Activated T-cell treated with anti-CD3 and anti-CD28 coated beads, Interleukin-2, amount 50 U/mL, for 24 hours (primary cell): ENCODE results near the gene KHDRBS2.
"Not testable (repeated sequence)": the region's sequence is repeated elsewhere in the genome, so short reads cannot be mapped to it uniquely, and the experiment has no call there.

Experiments
- DNase-seq: peaks from one replicate; pipeline ENCODE4 v3.0.0-alpha.2; 2020
- H3K27ac Mint-ChIP-seq: 2 replicates; pipeline ENCODE4 v1.8.0; 2020; ENCODE audit warnings: mild to moderate bottlenecking, mixed read lengths
- H3K27me3 Mint-ChIP-seq: 2 replicates; pipeline ENCODE4 v1.8.0; 2020; ENCODE audit warnings: mixed read lengths
- H3K36me3 Mint-ChIP-seq: 2 replicates; pipeline ENCODE4 v1.8.0; 2020; ENCODE audit warnings: low read depth, mixed read lengths
- H3K4me1 Mint-ChIP-seq: 2 replicates; pipeline ENCODE4 v1.8.0; 2020; ENCODE audit warnings: low read depth, mixed read lengths
- H3K4me3 Mint-ChIP-seq: 2 replicates; pipeline ENCODE4 v1.8.0; 2020; ENCODE audit warnings: mild to moderate bottlenecking, moderate library complexity, mixed read lengths
- H3K9me3 Mint-ChIP-seq: 2 replicates; pipeline ENCODE4 v1.8.0; 2020; ENCODE audit warnings: mixed read lengths

KHDRBS2 gene

GRCh38 chr6:61809004-61809595, 476.9 kb downstream of the KHDRBS2 start:
- H3K27me3 Mint-ChIP-seq, result no peaks in the 10 kb centered on the region
- no peaks in the 10 kb centered on the region for H3K4me1 Mint-ChIP-seq
- H3K4me3 Mint-ChIP-seq, result no peak overlapping the region
- peaks cover 22% of the 10 kb centered on the region for H3K9me3 Mint-ChIP-seq
- no peak overlapping the region for H3K27ac Mint-ChIP-seq
- DNase-seq, result no peak
- H3K36me3 Mint-ChIP-seq, result no peaks in the 10 kb centered on the region

- DNase-seq, result no peak
- Mint-ChIP-seq H3K4me1 (no peaks in the 10 kb centered on the region), H3K9me3 (peaks cover 3% of the 10 kb centered on the region), H3K27me3 (no peaks in the 10 kb centered on the region), H3K4me3 (no peak overlapping the region), H3K27ac (no peak overlapping the region), H3K36me3 (no peaks in the 10 kb centered on the region)
Measured at GRCh38 chr6:61787998-61788397, 498.0 kb downstream of the KHDRBS2 start.

- DNase-seq, H3K27ac Mint-ChIP-seq, H3K4me1 Mint-ChIP-seq, H3K27me3 Mint-ChIP-seq, H3K4me3 Mint-ChIP-seq, H3K36me3 Mint-ChIP-seq, H3K9me3 Mint-ChIP-seq: not testable (repeated sequence)
Measured at GRCh38 chr6:61769446-61769845, 516.6 kb downstream of the KHDRBS2 start.

GRCh38 chr6:61755739-61756138, 530.3 kb downstream of the KHDRBS2 start:
- DNase-seq, result no peak
- Mint-ChIP-seq H3K4me3 (no peak overlapping the region), H3K4me1 (no peaks in the 10 kb centered on the region), H3K36me3 (no peaks in the 10 kb centered on the region), H3K27me3 (no peaks in the 10 kb centered on the region), H3K9me3 (peaks cover 22% of the 10 kb centered on the region), H3K27ac (no peak overlapping the region)

- H3K36me3 Mint-ChIP-seq, result no peaks in the 10 kb centered on the region
- H3K27me3 Mint-ChIP-seq, result no peaks in the 10 kb centered on the region
- peaks cover 18% of the 10 kb centered on the region for H3K9me3 Mint-ChIP-seq
- H3K4me1 Mint-ChIP-seq, result no peaks in the 10 kb centered on the region
- no peak overlapping the region for H3K4me3 Mint-ChIP-seq
- no peak for DNase-seq
- no peak overlapping the region for H3K27ac Mint-ChIP-seq
Measured at GRCh38 chr6:61751986-61752385, 534.0 kb downstream of the KHDRBS2 start.

GRCh38 chr6:61745994-61746393, 540.0 kb downstream of the KHDRBS2 start:
- Mint-ChIP-seq H3K9me3 (peaks cover 14% of the 10 kb centered on the region), H3K4me1 (no peaks in the 10 kb centered on the region), H3K27ac (no peak overlapping the region), H3K27me3 (no peaks in the 10 kb centered on the region), H3K36me3 (no peaks in the 10 kb centered on the region), H3K4me3 (no peak overlapping the region)
- no peak for DNase-seq

GRCh38 chr6:61711849-61712248, 574.2 kb downstream of the KHDRBS2 start:
- Mint-ChIP-seq H3K4me3 (no peak overlapping the region), H3K4me1 (no peaks in the 10 kb centered on the region), H3K27ac (no peak overlapping the region), H3K36me3 (no peaks in the 10 kb centered on the region), H3K27me3 (no peaks in the 10 kb centered on the region), H3K9me3 (peaks cover 29% of the 10 kb centered on the region)
- no peak for DNase-seq

GRCh38 chr6:61688165-61688564, 597.9 kb downstream of the KHDRBS2 start:
- Mint-ChIP-seq H3K27ac (no peak overlapping the region), H3K9me3 (peaks cover 20% of the 10 kb centered on the region)

GRCh38 chr6:61682562-61682961, 603.5 kb downstream of the KHDRBS2 start:
- Mint-ChIP-seq H3K4me3 (no peak overlapping the region), H3K36me3 (no peaks in the 10 kb centered on the region), H3K27ac (no peak overlapping the region), H3K27me3 (no peaks in the 10 kb centered on the region), H3K9me3 (peaks cover 21% of the 10 kb centered on the region), H3K4me1 (no peaks in the 10 kb centered on the region)
- no peak for DNase-seq

More at GRCh38 chr6:61688165-61688564, 597.9 kb downstream of the KHDRBS2 start:
- Mint-ChIP-seq H3K4me3 (no peak overlapping the region), H3K27me3 (no peaks in the 10 kb centered on the region), H3K4me1 (no peaks in the 10 kb centered on the region), H3K36me3 (no peaks in the 10 kb centered on the region)
- DNase-seq, result no peak

GRCh38 chr6:61679625-61680024, 606.4 kb downstream of the KHDRBS2 start:
- Mint-ChIP-seq H3K9me3 (peaks cover 22% of the 10 kb centered on the region), H3K36me3 (no peaks in the 10 kb centered on the region), H3K4me3 (no peak overlapping the region), H3K27me3 (no peaks in the 10 kb centered on the region), H3K27ac (no peak overlapping the region), H3K4me1 (no peaks in the 10 kb centered on the region)
- no peak for DNase-seq

GRCh38 chr6:61675734-61676133, 610.3 kb downstream of the KHDRBS2 start:
- no peak for DNase-seq
- no peak overlapping the region for H3K27ac Mint-ChIP-seq
- H3K4me1 Mint-ChIP-seq, result no peaks in the 10 kb centered on the region
- no peaks in the 10 kb centered on the region for H3K36me3 Mint-ChIP-seq
- H3K4me3 Mint-ChIP-seq, result no peak overlapping the region
- peaks cover 20% of the 10 kb centered on the region for H3K9me3 Mint-ChIP-seq
- no peaks in the 10 kb centered on the region for H3K27me3 Mint-ChIP-seq

GRCh38 chr6:61649845-61650244, 636.2 kb downstream of the KHDRBS2 start:
- Mint-ChIP-seq H3K4me3 (no peak overlapping the region), H3K9me3 (peaks cover 12% of the 10 kb centered on the region), H3K4me1 (no peaks in the 10 kb centered on the region), H3K27ac (no peak overlapping the region), H3K36me3 (no peaks in the 10 kb centered on the region), H3K27me3 (no peaks in the 10 kb centered on the region)
- no peak for DNase-seq

GRCh38 chr6:61640463-61640862, 645.6 kb downstream of the KHDRBS2 start:
- Mint-ChIP-seq H3K4me1 (no peaks in the 10 kb centered on the region), H3K27me3 (no peaks in the 10 kb centered on the region), H3K27ac (no peak overlapping the region), H3K36me3 (no peaks in the 10 kb centered on the region), H3K9me3 (peaks cover 23% of the 10 kb centered on the region), H3K4me3 (no peak overlapping the region)
- no peak for DNase-seq
